SK-N-SH treated with all-trans-retinoic acid at 6 μM for 48 hours (cell line): ENCODE data around the gene CA5B.

Source experiments
- ATAC-seq: fragments of 200-7000 bp; cut with Tn5 transposase; 3 replicates; pipeline ENCODE4 v1.9.1; 2020; ENCODE audit warnings: mild to moderate bottlenecking, moderate library complexity
- ARNTL ChIP-seq: fragments of 450-650 bp; formaldehyde crosslinking; IDR thresholded peaks from 2 replicates; pipeline ENCODE4 v1.5.0; 2020; ENCODE audit warnings: low read depth, mild to moderate bottlenecking, moderate library complexity, borderline replicate concordance
- BACH2 ChIP-seq: fragments of 250-450 bp; sonication (Bioruptor Pico); IDR thresholded peaks from 2 replicates; pipeline ENCODE4 v1.9.0; 2021; ENCODE audit warnings: mild to moderate bottlenecking, borderline replicate concordance
- CSDC2 ChIP-seq: fragments of 250-450 bp; sonication (Bioruptor Pico); IDR thresholded peaks from 2 replicates; pipeline ENCODE4 v1.5.0; 2020; ENCODE audit warnings: mild to moderate bottlenecking, moderate library complexity
- ESRRG ChIP-seq: fragments of 250-450 bp; sonication (Bioruptor Pico); IDR thresholded peaks from 2 replicates; pipeline ENCODE4 v1.6.1; 2021; ENCODE audit warnings: mild to moderate bottlenecking
- GLIS3 ChIP-seq: fragments of 250-450 bp; sonication (Bioruptor Pico); IDR thresholded peaks from 2 replicates; pipeline ENCODE4 v1.5.0; 2020; ENCODE audit warnings: mild to moderate bottlenecking, moderate library complexity
- ISL1 ChIP-seq: fragments of 250-450 bp; sonication (Bioruptor Pico); IDR thresholded peaks from 2 replicates; pipeline ENCODE4 v2.1.2; 2022; ENCODE audit warnings: mild to moderate bottlenecking, moderate library complexity
- OSR1 ChIP-seq: fragments of 250-450 bp; sonication (Bioruptor Pico); IDR thresholded peaks from 2 replicates; pipeline ENCODE4 v1.8.0; 2022; ENCODE audit warnings: moderate library complexity, mild to moderate bottlenecking, inconsistent platforms
- PATZ1 ChIP-seq: fragments of 250-450 bp; sonication (Bioruptor Pico); IDR thresholded peaks from 2 replicates; pipeline ENCODE4 v1.8.0; 2020; ENCODE audit warnings: mild to moderate bottlenecking, moderate library complexity, borderline replicate concordance
- POU6F1 ChIP-seq: fragments of 250-450 bp; sonication (Bioruptor Pico); IDR thresholded peaks from 2 replicates; pipeline ENCODE4 v1.8.0; 2021; ENCODE audit warnings: low read depth, mild to moderate bottlenecking, moderate library complexity, borderline replicate concordance
- PPARA ChIP-seq: fragments of 250-450 bp; sonication (Bioruptor Pico); IDR thresholded peaks from 2 replicates; pipeline ENCODE4 v1.5.0; 2020; ENCODE audit warnings: mild to moderate bottlenecking, borderline replicate concordance
- RARB ChIP-seq: fragments of 250-450 bp; sonication (Bioruptor Pico); IDR thresholded peaks from 2 replicates; pipeline ENCODE4 v1.8.0; 2021; ENCODE audit warnings: mild to moderate bottlenecking, moderate library complexity
- SNAI2 ChIP-seq: fragments of 250-450 bp; sonication (Bioruptor Pico); IDR thresholded peaks from 2 replicates; pipeline ENCODE4 v1.5.0; 2020; ENCODE audit warnings: mild to moderate bottlenecking, moderate library complexity
- TOX ChIP-seq: fragments of 250-450 bp; sonication (Bioruptor Pico); IDR thresholded peaks from 2 replicates; pipeline ENCODE4 v1.8.0; 2021; ENCODE audit warnings: mild to moderate bottlenecking, moderate library complexity, borderline replicate concordance
- TSHZ2 ChIP-seq: fragments of 250-450 bp; sonication (Bioruptor Pico); IDR thresholded peaks from 2 replicates; pipeline ENCODE4 v1.5.0; 2020; ENCODE audit warnings: mild to moderate bottlenecking, moderate library complexity
- ZC3H10 ChIP-seq: fragments of 250-450 bp; sonication (Bioruptor Pico); IDR thresholded peaks from 2 replicates; pipeline ENCODE4 v1.5.1; 2021; ENCODE audit warnings: mild to moderate bottlenecking, moderate library complexity
- ZFP3 ChIP-seq: fragments of 250-450 bp; sonication (Bioruptor Pico); IDR thresholded peaks from 2 replicates; pipeline ENCODE4 v1.5.0; 2020; ENCODE audit warnings: mild to moderate bottlenecking, moderate library complexity
- ZFP30 ChIP-seq: fragments of 450-650 bp; formaldehyde crosslinking; IDR thresholded peaks from 2 replicates; pipeline ENCODE4 v1.5.0; 2022; ENCODE audit warnings: mild to moderate bottlenecking, moderate library complexity
- ZNF565 ChIP-seq: fragments of 450-650 bp; formaldehyde crosslinking; conservative IDR thresholded peaks from 2 replicates; pipeline ENCODE4 v1.5.0; 2020; ENCODE audit warnings: low read depth, mild to moderate bottlenecking, moderate library complexity
- ZNF70 ChIP-seq: fragments of 450-650 bp; formaldehyde crosslinking; IDR thresholded peaks from 2 replicates; pipeline ENCODE4 v1.5.0; 2020; ENCODE audit warnings: mild to moderate bottlenecking, moderate library complexity
- ZNF8 ChIP-seq: fragments of 450-650 bp; formaldehyde crosslinking; IDR thresholded peaks from 2 replicates; pipeline ENCODE4 v1.5.0; 2020; ENCODE audit warnings: mild to moderate bottlenecking, moderate library complexity

Gene CA5B

GRCh38 chrX:15808254-15808653 is 70.2 kb downstream of the CA5B start (continued):
- TF ChIP-seq TSHZ2 (no peak), ZNF70 (no peak), RARB (CRISPR knock-in tag) (no peak), ARNTL (no peak), SNAI2 (CRISPR knock-in tag) (no peak), ISL1 (no peak), TOX (CRISPR knock-in tag) (no peak)

GRCh38 chrX:15812192-15812938 is 74.3 kb downstream of the CA5B start:
- TF ChIP-seq ZNF70 (no peak), TOX (CRISPR knock-in tag) (no peak), GLIS3 (CRISPR knock-in tag) (no peak), BACH2 (CRISPR knock-in tag) (no peak), ZNF8 (CRISPR knock-in tag) (no peak), RARB (CRISPR knock-in tag) (no peak), CSDC2 (no peak), PATZ1 (CRISPR knock-in tag) (no peak), OSR1 (CRISPR knock-in tag) (no peak), ZC3H10 (CRISPR knock-in tag) (no peak)

GRCh38 chrX:15813416-15813815 is 75.3 kb downstream of the CA5B start:
- TF ChIP-seq ARNTL, result no peak
- TF ChIP-seq POU6F1 (CRISPR knock-in tag), result no peak
- no peak for TF ChIP-seq OSR1 (CRISPR knock-in tag)
- no peak for TF ChIP-seq ZFP30 (CRISPR knock-in tag)
- TF ChIP-seq ZNF8 (CRISPR knock-in tag), result no peak
- TF ChIP-seq ESRRG (CRISPR knock-in tag), result no peak
- TF ChIP-seq BACH2 (CRISPR knock-in tag), result no peak
- TF ChIP-seq PATZ1 (CRISPR knock-in tag), result no peak
- no peak for TF ChIP-seq ISL1
- ATAC-seq, result no peak

More at GRCh38 chrX:15812192-15812938, 74.3 kb downstream of the CA5B start:
- no peak for ATAC-seq

- no peak for ATAC-seq
- TF ChIP-seq PATZ1 (CRISPR knock-in tag) (no peak), CSDC2 (no peak), TOX (CRISPR knock-in tag) (no peak), TSHZ2 (no peak), GLIS3 (CRISPR knock-in tag) (no peak), ISL1 (no peak), ZNF565 (no peak), ESRRG (CRISPR knock-in tag) (no peak), PPARA (no peak), SNAI2 (CRISPR knock-in tag) (no peak), OSR1 (CRISPR knock-in tag) (no peak), ZNF70 (no peak), ZFP3 (CRISPR knock-in tag) (no peak), ZNF8 (CRISPR knock-in tag) (no peak), ARNTL (no peak)
Measured at GRCh38 chrX:15814771-15815365, 76.8 kb downstream of the CA5B start.
